ENCODE measurements around the gene CAPZA1.

DNA sequence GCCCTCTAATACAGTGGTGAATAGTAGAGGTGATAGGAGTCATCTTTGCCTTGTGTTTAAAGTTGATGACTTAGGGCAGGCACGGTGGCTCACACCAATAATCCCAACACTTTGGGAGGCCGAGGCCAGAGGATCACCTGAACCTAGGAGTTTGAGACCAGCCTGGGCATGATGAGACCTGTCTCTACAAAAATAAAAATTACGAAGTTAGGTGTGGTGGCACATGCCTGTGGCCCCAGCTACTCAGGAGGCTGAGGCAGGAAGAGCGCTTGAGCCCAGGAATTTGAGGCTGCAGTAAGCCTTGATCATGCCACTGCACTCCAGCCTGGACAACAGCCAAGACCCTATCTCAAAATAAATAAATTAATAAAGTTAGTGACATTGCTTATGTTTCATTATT, 26.6 kb downstream of the CAPZA1 start:
- no peak for TF ChIP-seq BCL11A (IDR thresholded peaks at IDR 0.05; ENCODE audit: low read depth in 2 of 2, low read length in 2 of 2)
- no peak for TF ChIP-seq CEBPB (IDR thresholded peaks at IDR 0.05; ENCODE audit: low read depth, low read length)
